Lung (tissue), 12 donors: Measurements from ENCODE around the gene OSTF1. TPM values are rescaled to one million over a fixed set of nuclear protein-coding genes. Genes with fewer than 3 reads are reported as not detected.

Source experiments
- ATAC-seq: fragments of 200-7000 bp; cut with Tn5 transposase; one replicate; pipeline ENCODE4 v1.9.1; 2020; ENCODE audit warnings: moderate number of reproducible peaks; ENCODE audit not compliant: insufficient read depth, low FRiP score
- DNase-seq, 3 donors: peaks; one replicate each; pipeline ENCODE4 v3.0.0-alpha.2; 2013 to 2017
- H3K27ac ChIP-seq, 2 donors: one replicate each; pipeline ENCODE4 v1.5.1; 2013; ENCODE audit warnings: mild to moderate bottlenecking in 2 of 2, moderate library complexity in 2 of 2, control low read depth in 1 of 2, inconsistent platforms in 1 of 2, low read depth in 1 of 2, low read length in 1 of 2
- H3K27me3 ChIP-seq, 3 donors: one replicate each; pipeline ENCODE4 v1.5.1; 2013; ENCODE audit warnings: low read length in 2 of 3; ENCODE audit not compliant: control insufficient read depth in 3 of 3, insufficient read depth in 3 of 3
- H3K36me3 ChIP-seq, 4 donors: one replicate each; pipeline ENCODE4 v1.5.1; 2013; ENCODE audit warnings: low read length in 4 of 4, mild to moderate bottlenecking in 1 of 4, moderate library complexity in 1 of 4; ENCODE audit not compliant: control insufficient read depth in 4 of 4, insufficient read depth in 4 of 4
- H3K4me1 ChIP-seq, 5 donors: one replicate each; pipeline ENCODE4 v1.5.1; 2013; ENCODE audit warnings: low read length in 5 of 5, mild to moderate bottlenecking in 2 of 5, moderate library complexity in 1 of 5; ENCODE audit not compliant: control insufficient read depth in 5 of 5, insufficient read depth in 5 of 5
- H3K4me3 ChIP-seq: one replicate; pipeline ENCODE4 v1.5.1; 2013; ENCODE audit warnings: mild to moderate bottlenecking, control low read depth, moderate library complexity
- H3K9ac ChIP-seq, 2 donors: one replicate each; pipeline ENCODE4 v1.5.1; 2013; ENCODE audit warnings: low read length in 2 of 2, control low read depth in 1 of 2; ENCODE audit not compliant: insufficient read depth in 1 of 2
- H3K9me3 ChIP-seq, 4 donors: one replicate each; pipeline ENCODE4 v1.5.1; 2013; ENCODE audit warnings: low read length in 3 of 4, mild to moderate bottlenecking in 1 of 4, moderate library complexity in 1 of 4; ENCODE audit not compliant: control insufficient read depth in 4 of 4, insufficient read depth in 3 of 4
- CTCF ChIP-seq: IDR thresholded peaks from 2 replicates; pipeline ENCODE4 v1.5.1; 2012; ENCODE audit warnings: mild to moderate bottlenecking; ENCODE audit errors: control extremely low read depth, extremely low read depth
- WGBS, 2 donors: extraction: QIAGEN DNeasy Blood & Tissue Kit; methylation state at CpG; one replicate each; pipeline ENCODE4 v1.1.7; 2013; 5-methylcytosine and 5-hydroxymethylcytosine counted together
- polyA plus RNA-seq, 2 donors: library from polyadenylated mRNA; stranded (reverse); fragments of 200-250 nt; gene quantifications; one replicate each; pipeline ENCODE4 v1.2.1, GENCODE V29; 2013
- total RNA-seq, 2 donors: library from RNA; depleted of rRNA in 1 of 2; stranded (reverse); fragments of >200 nt in 1 of 2; gene quantifications; one replicate each; pipeline ENCODE4 v1.2.1, GENCODE V29; 2014 to 2021
- donor health status: control.
- donor health status: control.
- donor health status: Bipolar disorder and iron deficiency.
- donor health status: healthy.
- donor health status: DM: yes; HTN: yes; CAD: no.

The OSTF1 gene
- total and polyA plus RNA-seq, 4 donors = 50.9 to 91.0 (median 72.0) TPM

GRCh38 chr9:75116306-75116705 lies 28.0 kb downstream of the OSTF1 start:
- ATAC-seq (no peak), DNase-seq (no peak)
- Histone ChIP-seq H3K27me3 (no peaks in the 10 kb centered on the region), H3K36me3 (peaks cover 4 to 26% (median 16%) of the 10 kb centered on the region in 4 donors), H3K4me3 (no peak overlapping the region), H3K4me1 (peaks cover 0 to 28% (median 8%) of the 10 kb centered on the region in 5 donors), H3K9me3 (no peaks in the 10 kb centered on the region), H3K27ac (no peak overlapping the region), H3K9ac (no peak overlapping the region)
- TF ChIP-seq CTCF = no peak
- 44 to 59% methylated on average over 4 of the region's 4 CpGs for WGBS, 2 donors

- 92 to 95% methylated on average over 1 of the region's 1 CpG for whole genome bisulfite sequencing, 2 donors
- TF ChIP-seq CTCF = no peak
Observed at GRCh38 chr9:75117564-75117963, 29.2 kb downstream of the OSTF1 start.

GRCh38 chr9:75120686-75121085 lies 32.4 kb downstream of the OSTF1 start:
- H3K4me3 ChIP-seq = no peak overlapping the region
- no peak for TF ChIP-seq CTCF
- WGBS, 2 donors = 78 to 85% methylated on average over 4 of the region's 4 CpGs

More at GRCh38 chr9:75117564-75117963, 29.2 kb downstream of the OSTF1 start:
- H3K9me3 ChIP-seq = no peaks in the 10 kb centered on the region
- H3K27ac ChIP-seq = no peak overlapping the region
- peaks cover 4 to 35% (median 24%) of the 10 kb centered on the region in 4 donors for H3K36me3 ChIP-seq
- H3K27me3 ChIP-seq = no peaks in the 10 kb centered on the region
- no peak overlapping the region for H3K4me3 ChIP-seq
- ATAC-seq (no peak), DNase-seq (no peak)
- H3K4me1 ChIP-seq = peaks cover 0 to 23% (median 10%) of the 10 kb centered on the region in 5 donors
- no peak overlapping the region for H3K9ac ChIP-seq

More at GRCh38 chr9:75120686-75121085, 32.4 kb downstream of the OSTF1 start:
- Histone ChIP-seq H3K36me3 (peaks cover 4 to 37% (median 26%) of the 10 kb centered on the region in 4 donors), H3K9ac (no peak overlapping the region), H3K9me3 (no peaks in the 10 kb centered on the region), H3K4me1 (peaks cover 0 to 19% (median 10%) of the 10 kb centered on the region in 5 donors), H3K27me3 (no peaks in the 10 kb centered on the region), H3K27ac (no peak overlapping the region)
- DNase-seq (no peak), ATAC-seq (no peak)
